Measurements from ENCODE around the gene GARS1.
"Not testable (repeated sequence)": the region's sequence is repeated elsewhere in the genome, so short reads cannot be mapped to it uniquely, and the experiment has no call there.

Gene GARS1

DNA sequence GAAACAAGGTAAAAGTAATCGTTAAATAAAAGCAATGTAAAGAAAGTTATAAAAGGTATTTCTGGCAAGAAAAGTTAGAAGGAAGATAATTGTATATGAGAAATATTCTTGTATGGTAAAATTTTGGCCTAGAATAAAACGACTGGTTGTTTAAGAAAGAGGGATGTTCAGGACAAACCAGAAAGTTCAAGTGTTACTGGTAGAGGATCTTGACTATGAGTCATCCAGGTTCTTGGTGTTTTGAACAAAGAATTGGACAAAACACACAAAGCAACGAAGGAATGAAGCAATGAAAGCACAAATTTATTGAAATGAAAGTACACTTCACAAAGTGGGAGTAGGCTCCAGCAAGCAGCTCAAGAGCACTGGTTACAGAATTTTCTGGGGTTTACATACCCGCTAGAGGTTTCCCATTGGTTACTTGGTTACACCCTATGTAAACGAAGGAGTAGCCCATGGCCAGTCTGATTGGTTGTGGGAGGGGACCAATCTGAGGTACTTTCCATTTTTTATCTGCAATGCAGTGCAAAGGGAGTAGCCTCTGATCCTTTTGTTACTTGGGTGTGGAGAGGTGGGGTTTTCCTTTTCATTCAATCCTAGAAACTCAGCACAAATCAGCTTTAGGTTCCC, 22.4 kb upstream of the GARS1 start:
- FAIRE-seq = no peak
- DNase-seq (ENCODE audit: insufficient read length, low spot score) = no peak
- no peak for TF ChIP-seq CTCF (IDR thresholded peaks at IDR 0.05; ENCODE audit: insufficient read depth, missing control alignments)

DNA sequence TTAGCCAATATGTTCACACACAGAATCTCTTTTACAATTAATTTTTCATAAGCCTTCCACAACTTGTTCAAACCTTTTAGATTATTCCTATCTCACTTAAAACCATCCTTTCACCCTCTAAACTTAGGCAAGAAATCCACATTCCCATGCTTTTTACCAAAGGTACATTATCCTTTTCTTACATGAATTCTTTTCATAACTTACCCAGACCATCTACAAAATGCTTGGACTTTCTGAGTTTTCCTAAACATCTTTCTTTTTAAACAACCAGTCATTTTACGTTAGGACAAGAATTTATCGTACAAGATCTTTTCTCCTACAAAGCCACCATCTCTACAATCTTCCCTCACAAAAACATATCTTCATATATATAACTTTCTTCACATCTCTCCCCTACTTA, 18.8 kb upstream of the GARS1 start:
- DNase-seq (ENCODE audit: insufficient read length, low spot score) = no peak
- no peak for FAIRE-seq
- TF ChIP-seq CTCF (IDR thresholded peaks at IDR 0.05; ENCODE audit: insufficient read depth, missing control alignments) = no peak

DNA sequence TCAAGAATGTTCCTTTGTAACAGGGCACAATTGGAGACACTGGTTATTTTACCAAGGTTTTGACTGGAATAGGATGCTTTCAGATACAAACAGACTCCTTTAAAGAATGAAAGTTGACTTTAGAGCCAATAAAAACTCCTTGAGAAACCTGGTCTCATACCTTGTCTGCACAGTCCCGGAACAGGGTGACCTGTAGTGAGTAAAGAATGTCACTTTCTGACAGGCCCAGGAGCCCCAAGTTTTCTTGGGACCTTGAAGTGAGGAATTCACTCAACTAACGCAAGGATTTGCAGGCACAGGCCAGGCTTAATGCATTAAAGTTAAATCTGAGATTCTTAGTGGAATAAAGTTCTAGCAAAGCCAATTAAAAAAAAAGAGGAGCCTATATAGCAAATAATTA, 11.5 kb upstream of the GARS1 start:
- FAIRE-seq (no peak), DNase-seq (ENCODE audit: insufficient read length, low spot score) (no peak)
- no peak for TF ChIP-seq CTCF (IDR thresholded peaks at IDR 0.05; ENCODE audit: insufficient read depth, missing control alignments)

DNA sequence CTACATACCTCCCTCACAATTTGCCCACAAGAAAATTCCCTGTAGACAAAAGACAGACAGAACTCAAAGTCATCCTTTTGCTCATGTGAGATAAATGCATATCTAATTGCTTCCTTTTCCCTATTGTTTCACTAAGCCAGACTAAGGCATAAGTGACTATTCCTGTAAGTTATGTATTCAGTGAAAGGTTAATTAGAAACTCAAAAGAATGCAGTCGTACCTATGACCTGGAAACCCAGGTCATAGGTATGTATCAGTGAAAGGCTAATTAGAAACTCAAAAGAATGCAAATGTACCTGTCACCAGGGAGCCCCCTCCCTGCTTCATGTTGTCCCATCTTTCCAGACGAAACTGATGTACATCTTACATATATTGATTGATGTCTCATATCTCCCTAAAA, 10.3 kb upstream of the GARS1 start:
- no peak for TF ChIP-seq CTCF (IDR thresholded peaks at IDR 0.05; ENCODE audit: insufficient read depth, missing control alignments)
- DNase-seq (ENCODE audit: insufficient read length, low spot score) = no peak
- no peak for FAIRE-seq

DNA sequence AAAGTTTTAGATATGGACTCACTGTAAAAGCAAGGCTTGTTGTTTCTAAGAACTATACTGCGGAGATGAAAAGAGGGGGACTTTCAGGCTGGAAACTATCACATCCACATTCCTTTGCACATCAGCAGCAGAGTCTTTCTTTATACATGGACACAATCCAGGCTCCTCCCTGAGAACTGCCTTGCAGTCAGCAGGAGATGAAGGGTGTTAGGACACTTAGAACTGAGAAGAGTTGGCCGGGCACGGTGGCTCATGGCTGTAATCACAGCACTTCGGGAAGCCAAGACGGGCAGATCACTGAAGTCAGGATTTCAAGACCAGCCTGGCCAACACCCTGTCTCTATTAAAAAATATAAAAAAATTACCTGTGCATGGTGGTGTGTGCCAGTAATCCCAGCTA, 9.7 kb upstream of the GARS1 start:
- no peak for TF ChIP-seq CTCF (IDR thresholded peaks at IDR 0.05; ENCODE audit: insufficient read depth, missing control alignments)
- no peak for FAIRE-seq

GRCh38 chr7:30585675-30586074, 9.0 kb upstream of the GARS1 start:
- FAIRE-seq (no peak), DNase-seq (ENCODE audit: insufficient read length, low spot score) (no peak)
- TF ChIP-seq CTCF (IDR thresholded peaks at IDR 0.05; ENCODE audit: insufficient read depth, missing control alignments) = no peak

More for the DNA sequence above, 9.7 kb upstream of the GARS1 start:
- DNase-seq (ENCODE audit: insufficient read length, low spot score) = no peak

DNA sequence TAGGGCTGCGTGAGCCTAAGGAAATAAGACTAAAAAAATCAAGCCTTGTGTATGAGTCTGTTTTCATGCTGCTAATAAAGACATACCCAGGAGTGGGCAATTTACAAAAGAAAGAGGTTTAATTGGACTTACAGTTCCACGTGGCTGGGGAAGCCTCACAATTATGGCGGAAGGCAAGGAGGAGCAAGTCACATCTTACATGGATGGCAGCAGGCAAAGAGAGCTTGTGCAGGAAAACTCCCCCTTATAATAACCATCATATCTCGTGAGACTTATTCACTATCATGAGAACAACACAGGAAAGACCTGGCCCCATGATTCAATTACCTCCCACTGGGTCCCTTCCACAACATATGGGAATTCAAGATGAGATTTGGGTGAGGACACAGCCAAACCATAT, 7.1 kb upstream of the GARS1 start:
- DNase-seq (ENCODE audit: insufficient read length, low spot score); FAIRE-seq: not testable (repeated sequence)

- no peak for FAIRE-seq
- no peak for TF ChIP-seq CTCF (IDR thresholded peaks at IDR 0.05; ENCODE audit: insufficient read depth, missing control alignments)
- DNase-seq (ENCODE audit: insufficient read length, low spot score) = no peak
Observed at GRCh38 chr7:30589111-30589510, 5.6 kb upstream of the GARS1 start.
